K562 (cell line): ENCODE data around the gene GHRL. TPM values are rescaled to one million over a fixed set of nuclear protein-coding genes. Genes with fewer than 3 reads are reported as not detected.

ENCODE experiments used
- BRF1 ChIP-seq: IDR thresholded peaks from 3 replicates; pipeline ENCODE4 v1.6.1; 2011; ENCODE audit warnings: borderline replicate concordance, mild to moderate bottlenecking; ENCODE audit not compliant: insufficient read length; ENCODE audit errors: extremely low read depth
- CBX3 ChIP-seq, 2 experiments: IDR thresholded peaks; 1 replicate in 1 of 2; 2 replicates in 1 of 2; pipeline ENCODE4 v1.6.1; 2012; ENCODE audit warnings: inconsistent platforms in 2 of 2, low read length in 2 of 2, borderline replicate concordance in 1 of 2, control low read depth in 1 of 2
- DDX20 ChIP-seq: fragments of 450-650 bp; IDR thresholded peaks from 2 replicates; pipeline ENCODE4 v1.6.1; 2016; ENCODE audit warnings: missing genetic modification characterization, low read depth, mild to moderate bottlenecking, missing compliant biosample characterization, moderate library complexity
- DNMT1 ChIP-seq: fragments of 450-650 bp; IDR thresholded peaks from 2 replicates; pipeline ENCODE4 v1.6.1; 2016; ENCODE audit warnings: antibody characterized with exemption, mild to moderate bottlenecking
- FUS ChIP-seq: fragments of 200-400 bp; formaldehyde crosslinking; optimal IDR thresholded peaks from 2 replicates; pipeline ENCODE3; 2017; ENCODE audit warnings: low read depth, low read length
- GABPB2 ChIP-seq: fragments of 250-450 bp; sonication (Bioruptor Pico); conservative IDR thresholded peaks from 2 replicates; pipeline ENCODE4 v1.5.1; 2021; ENCODE audit warnings: mild to moderate bottlenecking
- HDGF ChIP-seq: fragments of 450-650 bp; IDR thresholded peaks from 2 replicates; pipeline ENCODE4 v1.6.1; 2016
- MBD2 ChIP-seq: sonication (generic); IDR thresholded peaks from 2 replicates; pipeline ENCODE4 v1.6.1; 2016; ENCODE audit warnings: low read depth, borderline replicate concordance
- MXI1 ChIP-seq: IDR thresholded peaks from 2 replicates; pipeline ENCODE4 v1.6.1; 2011; ENCODE audit warnings: low read depth, mild to moderate bottlenecking, improper control_type of control experiment, low read length
- TBP ChIP-seq: optimal IDR thresholded peaks from 2 replicates; pipeline ENCODE3; 2011; ENCODE audit warnings: low read depth, low read length, improper control_type of control experiment
- TFAM ChIP-seq: fragments of 250-450 bp; sonication (Bioruptor Pico); conservative IDR thresholded peaks from 2 replicates; pipeline ENCODE4 v1.5.0; 2021; ENCODE audit warnings: mild to moderate bottlenecking, moderate library complexity
- ZBTB7A ChIP-seq: IDR thresholded peaks from 2 replicates; pipeline ENCODE4 v1.6.1; 2011; ENCODE audit warnings: low read depth, mild to moderate bottlenecking, low read length, moderate library complexity, borderline replicate concordance; ENCODE audit not compliant: control insufficient read depth
- polyA plus RNA-seq, 8 experiments: library from polyadenylated mRNA; depleted of rRNA in 4 of 8; stranded (reverse) in 5 of 8; unstranded in 3 of 8; fragments of >200 nt; fragmentation: Nextera tagmentation in 2 of 8; fragmentation: Illumina TruSeq in 1 of 8; extraction: Ambion mirVana in 2 of 8; extraction: Trizol in 1 of 8; gene quantifications; 2 replicates each; pipeline versions ENCODE4 v1.2.1 to v1.2.3, GENCODE V29; 2011 to 2014; ENCODE audit warnings: inconsistent platforms in 1 of 8, missing spikeins in 1 of 8
- total RNA-seq, 7 experiments: library from RNA; depleted of rRNA in 6 of 7; stranded (reverse); fragments of >200 nt in 6 of 7; fragmentation: Illumina TruSeq in 2 of 7; extraction: Trizol in 2 of 7; gene quantifications; 2 replicates each; pipeline versions ENCODE4 v1.2.1 to v1.2.3, GENCODE V29; 2011 to 2021; ENCODE audit warnings: low replicate concordance in 1 of 7
- TF ChIP-seq, protein P1 (sequence below): sonication (generic); formaldehyde crosslinking; IDR thresholded peaks from 2 replicates; pipeline ENCODE4 v1.8.1; 2022; ENCODE audit warnings: missing genetic modification reagents
- TF ChIP-seq, protein P2 (sequence below): sonication (generic); IDR thresholded peaks from 2 replicates; pipeline ENCODE4 v1.6.1; 2016
- TF ChIP-seq, protein P3 (sequence below), 2 experiments: fragments of 200-800 bp in 1 of 2; sonication (Bioruptor generic) in 1 of 2; sonication (generic) in 1 of 2; formaldehyde crosslinking in 1 of 2; IDR thresholded peaks in 1 of 2; conservative IDR thresholded peaks in 1 of 2; 2 replicates each; pipeline versions ENCODE4 v1.5.0 to v1.6.1; 2016 to 2020; ENCODE audit warnings: missing compliant biosample characterization in 1 of 2, missing genetic modification characterization in 1 of 2, missing genetic modification reagents in 1 of 2
- TF ChIP-seq, protein P4 (sequence below): fragments of 450-650 bp; IDR thresholded peaks from 2 replicates; pipeline ENCODE4 v1.6.1; 2016; ENCODE audit warnings: missing biosample characterization, missing genetic modification characterization
- TF ChIP-seq, protein P5 (sequence below): fragments of 250-450 bp; sonication (Bioruptor Pico); IDR thresholded peaks from 2 replicates; pipeline ENCODE4 v1.5.0; 2022; ENCODE audit warnings: mild to moderate bottlenecking
- TF ChIP-seq, protein P6 (sequence below): fragments of 250-450 bp; sonication (Bioruptor Pico); IDR thresholded peaks from 2 replicates; pipeline ENCODE4 v1.8.0; 2021; ENCODE audit warnings: borderline replicate concordance, mild to moderate bottlenecking, moderate library complexity; ENCODE audit not compliant: poor library complexity, severe bottlenecking

The GHRL gene
- total and polyA plus RNA-seq, 9 of the 15 experiments (the other 6 are each of a cell fraction or from before 2014, with no cell fraction given) = 0.08 to 0.29 (median 0.15) TPM; not detected in 5

DNA sequence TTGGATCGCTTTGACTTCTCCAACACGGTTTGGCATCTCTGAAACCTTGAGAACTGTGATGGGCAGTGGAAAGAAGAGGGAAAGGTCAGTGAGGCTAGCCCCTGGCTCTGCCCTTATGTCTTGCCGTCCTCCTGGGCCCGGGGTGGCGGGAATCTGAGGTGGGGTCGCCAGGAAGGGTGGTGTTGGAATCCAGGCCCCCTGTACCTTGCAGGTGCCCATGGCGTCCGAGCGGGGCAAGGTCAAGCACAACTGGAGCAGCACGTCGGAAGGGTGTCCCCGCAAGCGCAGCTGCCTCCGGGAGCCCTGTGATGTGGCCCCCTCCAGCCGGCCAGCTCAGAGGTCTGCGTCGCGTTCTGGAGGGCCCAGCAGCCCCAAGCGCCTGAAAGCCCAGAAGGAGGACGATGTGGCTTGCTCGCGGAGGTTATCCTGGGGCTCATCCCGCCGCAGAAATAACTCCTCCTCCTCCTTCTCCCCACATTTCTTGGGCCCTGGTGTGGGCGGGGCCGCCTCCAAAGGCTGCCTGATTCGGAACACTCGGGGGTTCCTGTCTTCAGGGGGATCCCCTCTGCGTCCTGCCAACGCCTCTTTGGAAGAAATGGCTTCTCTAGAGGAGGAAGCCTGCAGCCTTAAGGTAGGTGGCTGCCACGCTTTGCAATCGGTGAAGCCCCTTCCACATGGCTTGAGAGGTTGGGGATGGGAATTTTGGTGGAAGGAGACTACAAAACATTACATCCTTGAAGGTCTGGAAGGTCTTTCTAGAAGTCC is 43.6 kb downstream of the GHRL start (continued):
- TF ChIP-seq CBX3 (IDR thresholded peaks at IDR 0.05; ENCODE audit: borderline replicate concordance in 1 of 2, low read length in 2 of 2) (no peak), MBD2 (no peak), DDX20 (tag) (no peak), MXI1 (no peak), HDGF (no peak), TFAM (CRISPR knock-in tag) (no peak), FUS (no peak), TBP (peak; percentile 54), GABPB2 (no peak), BRF1 (no peak), ZBTB7A (no peak), DNMT1 (no peak)
- TF ChIP-seq, protein P1, sequence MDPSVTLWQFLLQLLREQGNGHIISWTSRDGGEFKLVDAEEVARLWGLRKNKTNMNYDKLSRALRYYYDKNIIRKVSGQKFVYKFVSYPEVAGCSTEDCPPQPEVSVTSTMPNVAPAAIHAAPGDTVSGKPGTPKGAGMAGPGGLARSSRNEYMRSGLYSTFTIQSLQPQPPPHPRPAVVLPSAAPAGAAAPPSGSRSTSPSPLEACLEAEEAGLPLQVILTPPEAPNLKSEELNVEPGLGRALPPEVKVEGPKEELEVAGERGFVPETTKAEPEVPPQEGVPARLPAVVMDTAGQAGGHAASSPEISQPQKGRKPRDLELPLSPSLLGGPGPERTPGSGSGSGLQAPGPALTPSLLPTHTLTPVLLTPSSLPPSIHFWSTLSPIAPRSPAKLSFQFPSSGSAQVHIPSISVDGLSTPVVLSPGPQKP = no peak
- TF ChIP-seq, protein P2, sequence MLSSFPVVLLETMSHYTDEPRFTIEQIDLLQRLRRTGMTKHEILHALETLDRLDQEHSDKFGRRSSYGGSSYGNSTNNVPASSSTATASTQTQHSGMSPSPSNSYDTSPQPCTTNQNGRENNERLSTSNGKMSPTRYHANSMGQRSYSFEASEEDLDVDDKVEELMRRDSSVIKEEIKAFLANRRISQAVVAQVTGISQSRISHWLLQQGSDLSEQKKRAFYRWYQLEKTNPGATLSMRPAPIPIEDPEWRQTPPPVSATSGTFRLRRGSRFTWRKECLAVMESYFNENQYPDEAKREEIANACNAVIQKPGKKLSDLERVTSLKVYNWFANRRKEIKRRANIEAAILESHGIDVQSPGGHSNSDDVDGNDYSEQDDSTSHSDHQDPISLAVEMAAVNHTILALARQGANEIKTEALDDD = no peak
- TF ChIP-seq, protein P3, sequence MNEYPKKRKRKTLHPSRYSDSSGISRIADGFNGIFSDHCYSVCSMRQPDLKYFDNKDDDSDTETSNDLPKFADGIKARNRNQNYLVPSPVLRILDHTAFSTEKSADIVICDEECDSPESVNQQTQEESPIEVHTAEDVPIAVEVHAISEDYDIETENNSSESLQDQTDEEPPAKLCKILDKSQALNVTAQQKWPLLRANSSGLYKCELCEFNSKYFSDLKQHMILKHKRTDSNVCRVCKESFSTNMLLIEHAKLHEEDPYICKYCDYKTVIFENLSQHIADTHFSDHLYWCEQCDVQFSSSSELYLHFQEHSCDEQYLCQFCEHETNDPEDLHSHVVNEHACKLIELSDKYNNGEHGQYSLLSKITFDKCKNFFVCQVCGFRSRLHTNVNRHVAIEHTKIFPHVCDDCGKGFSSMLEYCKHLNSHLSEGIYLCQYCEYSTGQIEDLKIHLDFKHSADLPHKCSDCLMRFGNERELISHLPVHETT (CRISPR knock-in tag; conservative IDR thresholded peaks at IDR 0.05 in 1 of 2, IDR thresholded peaks at IDR 0.05 in 1 of 2) = no peak
- TF ChIP-seq, protein P4, sequence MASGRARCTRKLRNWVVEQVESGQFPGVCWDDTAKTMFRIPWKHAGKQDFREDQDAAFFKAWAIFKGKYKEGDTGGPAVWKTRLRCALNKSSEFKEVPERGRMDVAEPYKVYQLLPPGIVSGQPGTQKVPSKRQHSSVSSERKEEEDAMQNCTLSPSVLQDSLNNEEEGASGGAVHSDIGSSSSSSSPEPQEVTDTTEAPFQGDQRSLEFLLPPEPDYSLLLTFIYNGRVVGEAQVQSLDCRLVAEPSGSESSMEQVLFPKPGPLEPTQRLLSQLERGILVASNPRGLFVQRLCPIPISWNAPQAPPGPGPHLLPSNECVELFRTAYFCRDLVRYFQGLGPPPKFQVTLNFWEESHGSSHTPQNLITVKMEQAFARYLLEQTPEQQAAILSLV (tag) = no peak
- TF ChIP-seq, protein P5, sequence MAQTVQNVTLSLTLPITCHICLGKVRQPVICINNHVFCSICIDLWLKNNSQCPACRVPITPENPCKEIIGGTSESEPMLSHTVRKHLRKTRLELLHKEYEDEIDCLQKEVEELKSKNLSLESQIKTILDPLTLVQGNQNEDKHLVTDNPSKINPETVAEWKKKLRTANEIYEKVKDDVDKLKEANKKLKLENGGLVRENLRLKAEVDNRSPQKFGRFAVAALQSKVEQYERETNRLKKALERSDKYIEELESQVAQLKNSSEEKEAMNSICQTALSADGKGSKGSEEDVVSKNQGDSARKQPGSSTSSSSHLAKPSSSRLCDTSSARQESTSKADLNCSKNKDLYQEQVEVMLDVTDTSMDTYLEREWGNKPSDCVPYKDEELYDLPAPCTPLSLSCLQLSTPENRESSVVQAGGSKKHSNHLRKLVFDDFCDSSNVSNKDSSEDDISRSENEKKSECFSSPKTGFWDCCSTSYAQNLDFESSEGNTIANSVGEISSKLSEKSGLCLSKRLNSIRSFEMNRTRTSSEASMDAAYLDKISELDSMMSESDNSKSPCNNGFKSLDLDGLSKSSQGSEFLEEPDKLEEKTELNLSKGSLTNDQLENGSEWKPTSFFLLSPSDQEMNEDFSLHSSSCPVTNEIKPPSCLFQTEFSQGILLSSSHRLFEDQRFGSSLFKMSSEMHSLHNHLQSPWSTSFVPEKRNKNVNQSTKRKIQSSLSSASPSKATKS = no peak
- TF ChIP-seq, protein P6, sequence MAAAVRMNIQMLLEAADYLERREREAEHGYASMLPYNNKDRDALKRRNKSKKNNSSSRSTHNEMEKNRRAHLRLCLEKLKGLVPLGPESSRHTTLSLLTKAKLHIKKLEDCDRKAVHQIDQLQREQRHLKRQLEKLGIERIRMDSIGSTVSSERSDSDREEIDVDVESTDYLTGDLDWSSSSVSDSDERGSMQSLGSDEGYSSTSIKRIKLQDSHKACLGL (CRISPR knock-in tag) = no peak
